Measurements from ENCODE around the gene PDLIM5.

PDLIM5 gene

DNA sequence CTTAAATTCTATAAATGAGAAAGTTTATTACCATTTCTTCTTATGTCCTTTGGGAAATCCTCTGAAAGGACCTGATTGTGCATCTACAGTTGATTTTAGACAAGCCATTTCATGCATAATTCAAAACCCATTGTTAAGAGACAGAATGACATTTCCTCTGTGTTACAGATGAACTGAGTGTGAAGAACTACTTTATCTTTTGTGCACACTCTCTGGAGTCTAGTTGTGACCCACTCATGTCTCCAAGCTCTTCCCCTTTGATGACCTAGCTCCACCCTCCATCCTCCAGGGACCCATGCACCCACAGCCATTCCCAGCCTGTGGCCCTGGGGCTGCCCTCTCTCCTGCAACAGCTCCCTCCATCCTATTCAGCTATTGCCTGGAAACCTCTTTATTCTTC, 248.6 kb downstream of the PDLIM5 start:
- Histone ChIP-seq H3K4me3 (ENCODE audit: insufficient read depth in 1 of 2, low read depth in 1 of 2, low read length in 2 of 2) (no peak overlapping the region), H4K8ac (ENCODE audit: low read length) (no peak overlapping the region), H3K23ac (ENCODE audit: low read length in 2 of 2) (no peak overlapping the region), H3K18ac (ENCODE audit: low read depth in 1 of 2, low read length in 2 of 2) (no peak overlapping the region), H3K9ac (ENCODE audit: low read length) (no peak overlapping the region), H2BK120ac (ENCODE audit: low read depth, low read length) (no peak overlapping the region), H2AFZ (ENCODE audit: low read depth, low read length) (no peak overlapping the region), H3K36me3 (ENCODE audit: control insufficient read depth in 1 of 2, insufficient read depth in 2 of 2, low read depth in 1 of 2, low read length in 2 of 2) (no peaks in the 10 kb centered on the region), H3K4me1 (ENCODE audit: control insufficient read depth, insufficient read depth, low read depth, low read length) (no peaks in the 10 kb centered on the region), H3K9me3 (ENCODE audit: control insufficient read depth, low read length) (no peaks in the 10 kb centered on the region), H3K4me2 (ENCODE audit: low read length, poor library complexity, severe bottlenecking) (no peak overlapping the region), H3K27ac (ENCODE audit: low read length, poor library complexity, severe bottlenecking) (no peak overlapping the region), H2BK5ac (ENCODE audit: low read depth, low read length, poor library complexity, severe bottlenecking) (no peak overlapping the region), H2BK15ac (ENCODE audit: low read depth, poor library complexity, severe bottlenecking) (no peak overlapping the region), H3K14ac (ENCODE audit: low read length in 2 of 2) (no peak overlapping the region), H4K91ac (ENCODE audit: low read length) (no peak overlapping the region), H2BK12ac (ENCODE audit: low read length in 2 of 2) (no peak overlapping the region), H2AK5ac (ENCODE audit: low read length, severe bottlenecking) (no peak overlapping the region), H3K27me3 (ENCODE audit: control insufficient read depth in 1 of 2, insufficient read depth in 1 of 2, low read length in 2 of 2) (no peaks in the 10 kb centered on the region), H3K79me1 (replicated peaks; ENCODE audit: low read length, poor library complexity, severe bottlenecking) (no peaks in the 10 kb centered on the region), H3K4ac (ENCODE audit: low read depth in 1 of 2, low read length in 2 of 2) (no peak overlapping the region)
- no peak for DNase-seq

DNA sequence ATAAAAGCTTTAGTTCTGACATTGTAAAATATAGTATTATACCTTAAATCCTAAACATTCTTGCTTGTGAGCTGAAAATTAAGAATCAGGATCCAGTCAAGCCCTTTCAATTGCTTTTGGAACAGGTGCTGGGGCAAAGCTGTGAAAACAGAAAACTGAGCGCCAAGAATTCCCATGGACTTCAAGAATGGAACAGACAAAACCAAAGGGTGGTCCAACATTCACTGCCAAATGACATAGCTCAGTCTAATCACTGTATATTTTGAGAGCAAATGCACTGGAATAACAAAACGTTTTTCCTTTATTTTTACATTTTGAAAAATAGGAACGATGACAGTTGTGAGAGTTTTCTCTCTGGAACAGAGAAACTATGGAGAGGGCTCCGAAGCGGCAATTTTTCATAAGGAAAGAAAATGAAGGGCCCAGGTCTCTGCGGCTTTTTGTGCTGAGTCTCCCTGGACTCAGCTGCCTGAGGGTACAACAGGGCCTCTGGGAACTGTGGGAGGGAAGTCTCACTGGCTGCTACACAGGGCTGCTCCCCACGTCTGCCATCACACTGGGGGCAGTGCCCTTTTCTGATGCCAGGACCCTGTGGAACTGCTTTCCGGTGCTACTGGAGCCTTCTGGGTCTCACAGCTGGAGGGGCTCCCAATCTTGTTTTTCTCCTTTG, 250.0 kb downstream of the PDLIM5 start:
- Histone ChIP-seq H2BK120ac (ENCODE audit: low read depth, low read length) (no peak overlapping the region), H3K27me3 (ENCODE audit: control insufficient read depth in 1 of 2, insufficient read depth in 1 of 2, low read length in 2 of 2) (no peaks in the 10 kb centered on the region), H3K18ac (ENCODE audit: low read depth in 1 of 2, low read length in 2 of 2) (no peak overlapping the region), H3K27ac (ENCODE audit: low read length, poor library complexity, severe bottlenecking) (no peak overlapping the region), H3K36me3 (ENCODE audit: control insufficient read depth in 1 of 2, insufficient read depth in 2 of 2, low read depth in 1 of 2, low read length in 2 of 2) (no peaks in the 10 kb centered on the region), H2BK15ac (ENCODE audit: low read depth, poor library complexity, severe bottlenecking) (no peak overlapping the region), H2AFZ (ENCODE audit: low read depth, low read length) (no peak overlapping the region), H3K4me2 (ENCODE audit: low read length, poor library complexity, severe bottlenecking) (no peak overlapping the region), H3K4ac (ENCODE audit: low read depth in 1 of 2, low read length in 2 of 2) (no peak overlapping the region), H4K91ac (ENCODE audit: low read length) (no peak overlapping the region), H3K9me3 (ENCODE audit: control insufficient read depth, low read length) (no peaks in the 10 kb centered on the region), H2BK5ac (ENCODE audit: low read depth, low read length, poor library complexity, severe bottlenecking) (no peak overlapping the region), H2AK5ac (ENCODE audit: low read length, severe bottlenecking) (no peak overlapping the region), H3K23ac (ENCODE audit: low read length in 2 of 2) (no peak overlapping the region), H3K14ac (ENCODE audit: low read length in 2 of 2) (no peak overlapping the region), H3K4me1 (ENCODE audit: control insufficient read depth, insufficient read depth, low read depth, low read length) (no peaks in the 10 kb centered on the region), H4K8ac (ENCODE audit: low read length) (no peak overlapping the region), H3K4me3 (ENCODE audit: insufficient read depth in 1 of 2, low read depth in 1 of 2, low read length in 2 of 2) (no peak overlapping the region), H2BK12ac (ENCODE audit: low read length in 2 of 2) (no peak overlapping the region), H3K79me1 (replicated peaks; ENCODE audit: low read length, poor library complexity, severe bottlenecking) (no peaks in the 10 kb centered on the region), H3K9ac (ENCODE audit: low read length) (no peak overlapping the region)
- DNase-seq, result no peak
- WGBS, result 84% methylated on average over 8 of the region's 8 CpGs

DNA sequence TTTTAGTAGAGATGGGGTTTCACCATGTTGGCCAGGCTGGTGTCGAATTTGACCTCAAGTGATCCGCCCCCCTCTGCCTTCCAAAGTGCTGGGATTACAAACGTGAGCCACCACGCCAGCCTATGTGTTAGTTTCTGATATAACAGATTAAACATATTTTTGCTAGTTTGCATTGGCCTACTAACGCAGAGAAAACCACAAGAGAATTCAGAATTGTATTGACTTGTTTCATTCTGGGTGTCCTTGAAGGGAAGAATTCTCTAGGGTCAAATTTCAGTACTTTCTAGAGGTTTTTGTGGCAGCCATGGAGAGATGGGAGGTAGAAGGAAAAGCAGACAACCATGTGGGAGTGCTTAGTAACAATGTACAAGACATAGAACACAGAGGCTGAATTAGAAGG, 259.9 kb downstream of the PDLIM5 start:
- Histone ChIP-seq H3K27ac (ENCODE audit: low read length, poor library complexity, severe bottlenecking) (no peak overlapping the region), H4K91ac (ENCODE audit: low read length) (no peak overlapping the region), H3K79me1 (replicated peaks; ENCODE audit: low read length, poor library complexity, severe bottlenecking) (no peaks in the 10 kb centered on the region), H3K4me2 (ENCODE audit: low read length, poor library complexity, severe bottlenecking) (no peak overlapping the region), H2BK12ac (ENCODE audit: low read length in 2 of 2) (no peak overlapping the region), H3K4me3 (ENCODE audit: insufficient read depth in 1 of 2, low read depth in 1 of 2, low read length in 2 of 2) (no peak overlapping the region), H3K18ac (ENCODE audit: low read depth in 1 of 2, low read length in 2 of 2) (no peak overlapping the region), H3K27me3 (ENCODE audit: control insufficient read depth in 1 of 2, insufficient read depth in 1 of 2, low read length in 2 of 2) (no peaks in the 10 kb centered on the region), H2AFZ (ENCODE audit: low read depth, low read length) (no peak overlapping the region), H2BK15ac (ENCODE audit: low read depth, poor library complexity, severe bottlenecking) (no peak overlapping the region), H2AK5ac (ENCODE audit: low read length, severe bottlenecking) (no peak overlapping the region), H3K9me3 (ENCODE audit: control insufficient read depth, low read length) (no peaks in the 10 kb centered on the region), H2BK120ac (ENCODE audit: low read depth, low read length) (no peak overlapping the region), H3K14ac (ENCODE audit: low read length in 2 of 2) (no peak overlapping the region), H3K4ac (ENCODE audit: low read depth in 1 of 2, low read length in 2 of 2) (no peak overlapping the region), H3K9ac (ENCODE audit: low read length) (no peak overlapping the region), H3K23ac (ENCODE audit: low read length in 2 of 2) (no peak overlapping the region), H2BK5ac (ENCODE audit: low read depth, low read length, poor library complexity, severe bottlenecking) (no peak overlapping the region), H3K4me1 (ENCODE audit: control insufficient read depth, insufficient read depth, low read depth, low read length) (no peaks in the 10 kb centered on the region), H3K36me3 (ENCODE audit: control insufficient read depth in 1 of 2, insufficient read depth in 2 of 2, low read depth in 1 of 2, low read length in 2 of 2) (no peaks in the 10 kb centered on the region), H4K8ac (ENCODE audit: low read length) (no peak overlapping the region)
- 100% methylated on average over 5 of the region's 5 CpGs for WGBS
- DNase-seq, result no peak

DNA sequence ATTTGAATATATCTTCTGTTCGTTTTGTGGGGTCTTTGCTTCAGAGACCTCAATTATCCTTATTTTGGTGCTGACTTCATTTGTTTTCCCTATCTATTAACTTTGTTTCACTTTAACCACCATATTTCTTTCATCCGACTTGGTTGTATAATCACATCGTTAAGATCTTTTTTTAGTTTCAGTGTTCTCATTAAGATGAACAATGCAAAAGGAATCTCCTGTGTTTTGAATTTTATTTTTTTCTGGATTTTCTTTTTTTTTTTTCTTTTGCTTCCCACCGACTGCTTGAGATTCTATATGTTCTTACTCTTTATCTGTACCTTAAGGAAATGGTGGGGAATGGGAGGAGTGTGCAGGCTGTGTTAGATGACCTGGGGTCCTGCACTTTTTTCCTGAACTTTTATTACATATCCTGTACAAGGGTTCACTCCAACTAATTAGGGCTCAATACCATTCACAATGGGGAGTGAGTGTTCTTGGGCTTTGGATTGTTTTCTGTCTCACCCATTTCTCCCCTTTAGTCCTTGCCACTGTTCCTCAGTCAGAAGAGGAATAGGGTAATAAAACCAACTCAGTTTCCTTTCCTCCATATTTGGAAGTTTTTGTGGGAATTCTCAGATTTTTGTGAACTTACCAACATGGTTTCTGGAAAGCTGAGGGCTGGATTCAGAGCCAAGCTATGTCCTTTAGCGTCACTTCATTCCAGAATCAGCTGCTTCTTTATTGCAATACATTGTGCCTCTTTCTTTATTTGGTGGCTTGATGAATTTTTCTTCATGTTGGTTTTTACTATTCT, 262.8 kb downstream of the PDLIM5 start:
- H3K36me3 ChIP-seq (ENCODE audit: control insufficient read depth in 1 of 2, insufficient read depth in 2 of 2, low read depth in 1 of 2, low read length in 2 of 2), result no peaks in the 10 kb centered on the region
- H3K9me3 ChIP-seq (ENCODE audit: control insufficient read depth, low read length), result no peaks in the 10 kb centered on the region
- H2BK12ac ChIP-seq (ENCODE audit: low read length in 2 of 2), result no peak overlapping the region
- H3K14ac ChIP-seq (ENCODE audit: low read length in 2 of 2), result no peak overlapping the region
- peak; percentile 57 for DNase-seq
- H3K4me3 ChIP-seq (ENCODE audit: insufficient read depth in 1 of 2, low read depth in 1 of 2, low read length in 2 of 2), result no peak overlapping the region
- H2BK5ac ChIP-seq (ENCODE audit: low read depth, low read length, poor library complexity, severe bottlenecking), result no peak overlapping the region
- no peak overlapping the region for H3K4me2 ChIP-seq (ENCODE audit: low read length, poor library complexity, severe bottlenecking)
- H4K91ac ChIP-seq (ENCODE audit: low read length), result no peak overlapping the region
- H2AFZ ChIP-seq (ENCODE audit: low read depth, low read length), result no peak overlapping the region
- H4K8ac ChIP-seq (ENCODE audit: low read length), result no peak overlapping the region
- no peaks in the 10 kb centered on the region for H3K4me1 ChIP-seq (ENCODE audit: control insufficient read depth, insufficient read depth, low read depth, low read length)
- H3K23ac ChIP-seq (ENCODE audit: low read length in 2 of 2), result no peak overlapping the region
- H2BK120ac ChIP-seq (ENCODE audit: low read depth, low read length), result no peak overlapping the region
- H3K4ac ChIP-seq (ENCODE audit: low read depth in 1 of 2, low read length in 2 of 2), result no peak overlapping the region
- WGBS, result no CpG with 5 or more reads among the region's 5 CpGs
- no peak overlapping the region for H3K18ac ChIP-seq (ENCODE audit: low read depth in 1 of 2, low read length in 2 of 2)
- no peak overlapping the region for H2BK15ac ChIP-seq (ENCODE audit: low read depth, poor library complexity, severe bottlenecking)
- H3K27ac ChIP-seq (ENCODE audit: low read length, poor library complexity, severe bottlenecking), result no peak overlapping the region
- no peak overlapping the region for H2AK5ac ChIP-seq (ENCODE audit: low read length, severe bottlenecking)
- no peaks in the 10 kb centered on the region for H3K27me3 ChIP-seq (ENCODE audit: control insufficient read depth in 1 of 2, insufficient read depth in 1 of 2, low read length in 2 of 2)
- peak overlapping the region; percentile 63 for H3K9ac ChIP-seq (ENCODE audit: low read length)
- H3K79me1 ChIP-seq (replicated peaks; ENCODE audit: low read length, poor library complexity, severe bottlenecking), result no peaks in the 10 kb centered on the region

Measured in mesenchymal stem cell (in vitro differentiated cells and primary cell).